ENCODE measurements around the gene FYN.
"Not testable (repeated sequence)": the region's sequence is repeated elsewhere in the genome, so short reads cannot be mapped to it uniquely, and the experiment has no call there.

Gene FYN

DNA sequence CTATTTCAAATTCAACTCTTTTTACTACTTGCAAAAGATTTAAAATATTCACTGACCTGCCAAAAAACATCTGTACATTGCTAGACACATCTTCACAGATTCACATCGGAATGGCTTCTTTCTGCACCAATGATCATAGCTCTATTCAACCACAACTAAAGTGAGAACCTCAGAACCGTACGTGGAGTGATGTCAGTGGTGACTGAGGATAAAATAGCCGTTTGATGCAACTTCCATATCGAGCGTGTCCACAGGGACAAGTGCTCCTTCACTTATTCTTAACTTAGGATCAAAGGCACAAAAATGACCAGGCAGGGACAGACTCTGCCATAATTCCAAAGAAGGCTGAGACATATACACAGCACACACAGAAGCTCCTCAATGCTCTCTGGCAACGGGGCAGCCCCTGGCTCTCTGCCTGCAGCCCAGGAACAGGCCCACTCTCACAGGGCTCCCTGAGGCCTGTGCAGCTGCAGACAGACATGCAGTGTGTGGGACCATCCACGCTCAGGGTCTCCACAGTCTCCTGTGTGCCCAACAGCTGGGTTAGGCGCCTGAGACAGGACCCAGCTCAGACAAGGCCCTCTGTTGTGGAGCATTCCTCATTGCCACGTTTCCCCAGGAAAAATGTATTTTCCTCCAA is 22.8 kb downstream of the FYN start:
- no peak for DNase-seq

DNA sequence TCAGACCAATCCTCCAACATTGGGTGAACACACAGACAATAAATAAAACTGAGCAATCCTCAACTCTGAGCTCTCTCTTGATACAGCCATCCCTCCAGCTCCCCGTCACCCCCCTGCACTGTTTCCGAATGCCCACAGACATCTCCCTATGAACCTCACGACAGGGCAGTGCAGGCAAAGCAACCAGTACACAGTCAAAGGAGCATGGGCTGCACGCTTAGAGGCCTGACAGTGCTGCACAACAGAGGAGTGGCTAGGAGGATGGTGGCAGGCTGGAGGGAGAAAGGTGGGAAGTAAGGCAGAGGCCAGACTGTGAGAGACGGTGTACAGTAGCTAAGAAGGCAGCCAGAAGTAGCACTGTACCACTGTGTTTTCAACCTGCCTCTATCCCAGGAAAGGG is 24.0 kb downstream of the FYN start:
- DNase-seq = no peak

DNA sequence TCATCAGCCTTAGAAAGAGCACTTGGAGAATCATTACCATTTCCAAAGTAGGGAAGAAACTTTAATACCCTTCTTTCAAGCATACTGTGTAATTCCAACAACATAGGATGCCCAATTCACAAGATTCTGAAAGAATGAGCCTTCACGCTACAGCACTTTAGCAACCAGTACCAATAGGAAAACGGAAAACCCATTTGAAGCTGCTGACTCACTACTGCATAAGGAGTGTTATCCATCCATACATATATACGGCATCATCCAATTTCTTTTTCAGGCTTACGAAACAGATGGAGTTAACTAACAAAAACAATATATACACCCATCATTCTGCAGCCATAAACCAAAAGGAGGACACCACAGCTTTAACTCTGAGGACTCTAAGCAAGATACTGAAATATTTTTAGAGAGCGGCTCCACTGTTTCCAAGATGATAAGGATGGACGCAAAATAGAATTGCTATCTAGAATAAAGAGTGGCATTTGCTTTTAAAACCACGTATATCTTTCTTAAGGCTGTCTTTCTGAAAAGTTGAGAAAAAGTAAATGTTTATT is 24.9 kb downstream of the FYN start:
- no peak for DNase-seq

DNA sequence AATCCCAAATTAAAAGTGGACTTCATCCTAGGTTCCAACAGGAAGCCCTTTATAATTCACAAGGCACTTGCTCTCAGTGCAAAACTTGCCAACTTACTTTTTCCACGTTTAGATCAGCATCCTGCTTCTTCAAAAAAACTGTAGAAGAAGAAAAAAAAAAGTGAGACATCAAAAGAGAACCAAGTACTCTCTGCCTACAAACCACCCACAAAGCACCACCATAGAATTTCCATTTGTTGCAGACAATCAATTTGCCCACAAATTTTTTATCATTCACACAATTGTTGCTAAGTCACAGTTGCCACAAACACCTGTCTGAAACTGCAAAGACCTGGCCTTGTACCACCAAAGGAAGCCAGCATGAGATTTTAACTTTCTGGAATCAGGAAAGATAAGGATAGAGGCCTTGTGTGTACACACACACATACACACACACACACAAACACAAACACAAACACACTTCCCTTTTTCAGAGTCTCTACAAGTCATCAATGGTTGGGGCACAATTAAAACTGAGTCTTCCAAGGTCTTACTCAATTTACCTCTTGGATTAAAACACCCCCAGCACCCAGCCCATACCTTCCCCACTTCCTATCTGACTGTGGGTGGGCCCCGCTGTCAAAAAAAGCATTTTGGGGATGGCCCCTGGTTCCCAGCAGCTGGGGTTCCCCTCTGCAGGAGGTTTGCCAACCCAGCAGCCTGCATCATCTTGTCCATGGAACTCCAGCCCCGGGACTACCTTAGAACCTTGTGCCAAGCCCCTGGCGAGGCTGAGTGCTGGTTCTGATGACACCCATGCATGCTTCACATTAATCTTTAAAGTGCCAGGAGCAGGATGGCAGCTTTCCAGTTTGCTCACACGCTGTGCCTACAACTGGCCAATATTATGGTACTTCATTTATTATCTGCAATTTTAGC is 26.5 kb downstream of the FYN start:
- no peak for DNase-seq

DNA sequence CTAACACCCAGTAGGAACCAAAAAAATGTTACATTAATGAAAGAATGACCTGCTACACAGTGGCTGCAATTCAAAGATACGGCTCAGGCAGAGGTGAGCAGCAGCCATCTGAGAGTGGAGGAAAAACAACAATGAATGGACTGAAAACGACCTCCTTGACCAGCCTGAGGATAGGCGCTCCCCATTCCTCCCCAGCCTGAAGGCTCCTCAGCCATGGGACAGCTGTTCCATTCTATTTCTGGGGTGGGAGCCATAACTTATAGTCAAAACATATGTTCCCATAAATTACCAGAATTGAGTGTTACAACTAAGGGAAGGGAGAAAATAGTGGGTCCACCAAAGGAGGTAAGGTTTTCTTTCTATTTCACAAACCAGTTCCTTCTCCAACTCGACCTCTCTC is 27.2 kb downstream of the FYN start:
- DNase-seq = no peak

DNA sequence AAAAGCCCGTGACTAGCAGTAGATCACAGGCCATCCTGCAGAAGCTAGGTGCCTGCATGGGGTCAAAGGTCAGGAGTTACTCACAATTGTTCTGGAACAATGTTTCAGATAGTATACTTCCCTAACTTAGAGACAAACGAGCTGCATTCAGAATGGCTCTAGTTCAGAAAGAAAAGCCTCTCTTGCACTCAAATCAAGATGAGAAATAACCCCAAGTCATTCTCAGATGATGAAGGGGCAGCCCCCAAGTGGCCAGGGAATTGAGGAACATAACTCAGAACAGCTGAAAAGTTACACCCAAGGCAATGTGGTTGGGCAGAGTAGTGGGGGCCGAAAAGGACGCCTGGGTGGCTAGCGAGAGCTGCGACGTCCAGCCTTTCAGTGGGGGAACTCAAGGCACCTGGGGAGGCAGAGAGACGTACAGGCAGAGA is 27.8 kb downstream of the FYN start:
- DNase-seq = no peak

DNA sequence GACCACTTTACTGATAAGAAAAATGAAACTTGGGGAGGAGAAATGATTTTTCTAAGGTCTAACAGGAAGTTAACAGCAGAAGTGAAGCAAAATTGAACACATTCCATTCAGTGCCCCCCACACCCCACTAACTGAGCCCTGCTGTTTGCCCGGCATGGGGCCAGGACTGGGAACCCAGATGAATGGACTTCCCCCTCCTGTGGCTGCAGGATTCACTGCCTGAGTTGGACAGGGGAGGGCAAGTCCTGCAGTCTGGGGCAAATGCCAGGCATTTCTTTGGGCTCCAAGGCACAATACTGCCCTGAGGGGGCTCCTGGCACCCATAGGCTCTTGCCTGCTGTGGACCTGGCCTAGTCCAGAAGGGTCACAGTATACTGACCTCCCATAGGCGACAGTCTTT is 28.3 kb downstream of the FYN start:
- no peak for DNase-seq

DNA sequence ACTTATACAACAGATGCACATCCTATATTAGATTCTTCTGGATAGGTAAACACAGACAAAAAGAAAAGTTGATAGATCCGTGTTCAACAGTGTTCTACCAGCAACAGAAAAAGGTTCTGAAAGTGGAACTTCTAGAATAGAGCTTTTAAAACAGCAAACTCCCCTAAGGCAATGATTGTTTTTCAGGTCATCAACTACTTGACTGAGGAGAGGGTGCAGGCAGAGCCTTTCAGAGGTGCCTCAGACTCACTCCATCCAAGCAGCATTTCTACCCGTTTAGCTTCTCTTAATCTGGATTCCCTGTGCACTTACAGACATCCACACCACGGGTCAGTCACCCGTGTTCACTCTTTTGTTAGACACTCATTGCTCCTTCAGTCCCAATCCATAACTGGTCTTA is 28.9 kb downstream of the FYN start:
- DNase-seq = no peak

DNA sequence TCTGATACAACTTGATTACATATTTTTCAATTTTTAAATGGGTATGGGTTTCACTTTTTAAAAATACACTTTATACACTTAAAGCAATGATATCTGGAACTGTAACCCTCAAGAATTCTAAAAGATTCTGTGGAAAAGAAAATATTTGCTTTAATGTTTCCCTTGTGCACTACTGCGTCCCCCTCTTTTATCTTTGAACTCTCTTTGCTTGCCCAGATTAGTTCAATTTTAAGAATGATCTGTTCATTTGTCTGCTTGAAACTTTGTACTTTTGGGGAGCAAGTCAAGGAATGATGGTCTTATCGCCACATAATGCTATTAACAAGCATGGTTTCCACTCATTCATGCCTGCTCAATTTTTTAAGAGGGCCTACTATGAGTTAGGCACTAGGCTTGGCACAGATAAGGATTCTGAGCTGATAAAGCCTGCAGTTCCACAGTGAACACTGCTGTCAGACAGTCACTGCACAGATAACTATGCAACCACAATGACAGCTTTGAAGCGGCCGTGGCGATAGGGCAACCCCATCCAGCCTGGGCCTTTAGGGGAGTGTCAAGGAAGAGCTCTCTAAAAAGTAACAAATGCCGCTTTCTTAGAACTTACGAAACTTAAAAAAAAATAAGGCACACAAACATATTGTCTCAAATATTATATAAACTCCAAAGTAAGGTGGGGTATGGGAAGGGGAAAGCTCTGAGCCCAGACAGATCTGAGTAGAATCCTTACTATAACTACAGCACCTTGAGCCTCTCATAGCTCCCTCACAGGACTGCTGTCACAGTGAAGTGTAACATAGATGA is 29.7 kb downstream of the FYN start:
- peak; percentile 72 for DNase-seq

DNA sequence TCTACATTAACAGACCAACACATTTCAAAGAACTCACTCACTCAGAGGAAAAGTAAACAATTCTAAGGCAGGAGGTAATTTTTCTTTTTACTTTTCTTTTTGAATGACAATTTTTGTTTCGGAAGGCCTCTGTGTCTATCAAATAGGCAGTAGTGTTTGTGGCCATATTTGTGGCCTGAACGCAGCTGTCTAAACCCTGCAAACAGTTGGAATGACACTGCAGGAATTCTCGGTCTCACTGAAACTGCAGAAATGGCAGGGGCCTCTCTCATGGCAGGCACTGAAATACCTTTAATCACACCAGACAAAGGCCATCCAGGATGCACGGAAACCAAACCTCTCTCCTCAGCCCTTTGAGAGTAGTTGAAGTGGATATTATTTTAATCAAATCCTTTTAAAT is 30.4 kb downstream of the FYN start:
- DNase-seq = no peak

DNA sequence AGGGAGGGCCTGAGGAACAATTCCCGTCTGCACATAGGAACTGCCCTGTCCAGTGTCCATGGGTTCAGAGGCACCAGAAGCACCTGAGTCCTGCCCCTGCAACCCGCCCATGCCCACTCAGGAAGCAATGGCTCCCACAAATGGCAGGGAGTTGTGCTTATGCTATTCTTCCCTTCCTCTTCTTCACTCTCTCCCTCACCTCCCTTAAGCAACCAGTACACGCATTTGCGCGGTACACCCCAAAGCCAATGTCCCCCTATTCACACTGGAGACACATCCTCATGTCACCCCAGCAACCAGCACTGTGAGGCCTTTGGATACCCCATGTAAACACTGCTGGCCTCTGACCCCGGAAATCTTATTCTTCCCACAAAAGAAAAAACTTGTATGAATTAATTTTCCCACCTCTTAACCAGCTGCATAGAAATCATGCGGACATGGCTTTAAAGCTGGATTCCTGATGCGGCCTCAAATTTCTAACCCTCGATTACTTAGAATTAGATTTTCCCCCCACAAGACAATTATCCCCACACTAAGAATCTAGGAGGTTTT is 30.9 kb downstream of the FYN start:
- DNase-seq = no peak

DNA sequence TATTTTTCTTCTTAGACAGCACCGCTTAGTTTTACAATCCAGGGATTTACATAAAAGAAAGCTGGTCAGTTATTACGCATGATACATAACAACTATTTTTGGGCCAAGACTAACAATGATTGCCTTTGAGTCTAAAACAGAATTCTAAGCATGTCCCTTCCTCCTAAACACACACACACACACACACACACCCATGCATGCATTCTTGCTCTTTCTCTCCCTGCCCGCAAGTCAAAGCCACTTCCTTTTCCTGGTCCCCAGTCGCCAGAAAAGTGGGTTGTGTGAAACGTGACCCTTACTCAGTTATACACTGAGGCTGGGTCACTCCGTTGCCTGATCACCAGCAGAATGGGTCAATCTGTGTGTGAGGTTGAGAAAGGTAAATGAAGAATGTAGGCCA is 31.4 kb downstream of the FYN start:
- peak; percentile 43 for DNase-seq

DNA sequence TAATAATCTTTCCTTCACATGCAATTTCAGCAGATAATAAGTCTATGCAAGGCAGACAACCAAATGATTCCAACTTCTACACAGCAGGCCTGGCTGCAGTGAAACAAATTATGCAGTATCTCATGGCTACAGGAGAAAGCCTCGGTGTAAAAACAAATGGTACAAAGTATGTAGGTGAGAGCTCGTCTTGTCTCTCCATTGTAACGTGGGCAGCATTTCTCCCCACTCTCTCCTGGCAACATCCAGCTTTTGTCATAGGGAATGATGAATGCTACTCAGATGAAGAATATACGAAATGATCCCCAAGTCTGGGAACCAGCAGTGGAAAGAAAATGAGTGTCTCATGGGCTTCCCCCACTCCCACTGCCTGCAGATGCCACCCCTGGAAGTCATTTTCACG is 32.4 kb downstream of the FYN start:
- DNase-seq = no peak

DNA sequence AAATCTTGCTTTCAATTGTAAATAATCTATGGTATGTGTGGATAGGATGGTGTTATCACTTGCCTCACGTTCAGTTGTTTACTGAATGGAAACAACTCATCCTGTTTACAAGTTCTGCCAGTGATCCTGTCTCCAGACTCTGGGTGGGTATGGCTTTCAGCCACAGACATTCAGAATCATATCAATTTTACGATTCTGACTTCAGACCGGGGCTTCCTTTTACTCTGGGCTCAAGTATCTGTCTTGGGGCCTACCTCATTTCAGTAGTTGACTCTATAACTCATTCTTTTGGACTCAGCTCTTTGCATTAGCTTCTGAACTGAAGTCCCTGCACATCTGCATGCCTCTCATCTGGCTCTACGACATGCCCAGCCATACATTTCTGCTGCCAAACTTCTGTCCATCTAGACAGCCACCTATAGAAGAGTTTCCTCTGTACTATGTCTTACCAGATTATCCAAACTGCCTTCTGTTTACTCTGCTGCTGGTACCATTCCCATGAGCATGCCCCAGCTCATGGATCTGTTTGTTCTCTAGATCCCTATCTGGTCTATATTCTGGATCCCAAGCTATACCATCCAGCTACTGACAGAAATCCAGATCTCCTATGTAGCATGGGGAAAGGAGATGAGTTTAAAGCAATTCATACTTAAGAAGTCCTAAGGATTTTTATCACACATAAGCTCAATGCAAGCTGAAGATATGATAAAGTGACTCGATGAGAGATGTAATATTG is 34.3 kb downstream of the FYN start:
- DNase-seq = no peak

DNA sequence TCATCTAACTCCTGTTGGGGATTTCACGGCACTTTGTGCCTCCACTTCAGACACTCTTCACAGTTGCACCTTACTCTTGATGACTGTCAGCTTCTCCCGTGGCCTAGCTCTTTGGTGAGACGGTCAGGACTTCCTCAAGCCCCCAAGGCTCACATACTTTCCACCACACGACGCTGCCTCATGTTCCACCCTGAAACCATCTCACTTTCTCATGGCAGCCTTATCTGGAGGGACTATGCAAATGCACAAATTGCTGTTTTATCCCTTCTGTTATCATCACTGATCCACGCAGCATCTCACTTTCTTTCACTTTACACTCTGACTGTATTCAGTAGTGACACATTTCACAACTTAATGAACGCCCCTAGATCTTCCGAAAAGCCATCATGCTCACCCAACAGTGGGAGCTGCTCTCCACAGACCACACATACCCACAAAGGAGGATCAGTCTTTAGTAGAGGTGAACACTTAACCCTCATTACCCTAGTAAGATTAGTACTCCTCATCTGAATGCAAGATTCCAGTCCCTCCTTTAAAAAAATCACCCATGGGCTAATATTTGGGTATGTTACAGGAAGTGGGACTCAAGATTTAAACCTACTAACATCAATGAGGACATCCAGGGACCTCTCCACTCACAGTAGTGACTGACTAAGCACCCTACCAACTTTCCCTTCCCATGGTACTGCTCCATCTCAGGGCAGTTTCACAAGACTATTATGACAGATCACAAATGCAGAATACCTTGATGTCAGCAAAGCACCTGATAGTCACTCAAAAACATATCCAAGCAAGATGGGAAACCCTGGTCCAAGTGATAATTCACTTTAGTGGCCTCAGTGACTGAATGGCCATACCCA is 35.4 kb downstream of the FYN start:
- peak; percentile 54 for DNase-seq

DNA sequence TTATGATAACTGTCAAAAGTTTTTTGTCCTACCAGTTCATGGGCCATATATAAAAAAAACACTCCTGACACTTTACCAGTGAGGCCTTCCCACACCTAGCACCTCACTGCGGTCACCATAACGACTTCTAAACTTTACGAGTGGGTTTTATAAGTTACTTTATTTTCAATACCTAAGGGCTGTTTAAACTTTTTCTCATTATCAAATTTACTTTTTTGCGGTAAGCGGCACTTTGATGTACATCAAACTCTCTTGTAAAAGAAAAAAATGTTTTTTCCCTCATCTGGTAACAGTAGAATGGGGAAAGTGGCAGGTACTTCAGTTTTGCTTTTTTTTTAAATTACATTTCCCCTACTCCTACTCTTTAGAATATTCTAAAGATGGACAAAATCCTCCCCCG is 36.2 kb downstream of the FYN start:
- DNase-seq = no peak

DNA sequence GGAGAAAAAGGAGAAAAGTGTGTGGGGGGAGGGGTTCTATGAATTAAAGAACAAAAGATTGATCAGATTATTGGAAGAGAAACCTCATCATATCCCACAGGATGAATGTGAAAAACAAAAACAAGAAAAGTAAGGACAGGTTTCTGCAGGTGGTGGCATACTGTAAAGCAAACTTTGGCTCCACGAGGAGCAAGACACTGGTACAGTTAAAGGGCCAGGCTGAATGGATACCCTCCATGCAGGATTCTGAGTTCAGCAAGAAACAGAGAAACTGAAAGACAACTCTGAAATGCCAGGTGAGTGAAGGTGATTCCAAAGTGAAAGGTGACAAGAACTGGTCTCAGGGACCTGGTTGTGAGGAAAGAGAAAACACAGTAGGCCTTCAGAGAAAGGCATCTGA is 37.4 kb downstream of the FYN start:
- DNase-seq = no peak

DNA sequence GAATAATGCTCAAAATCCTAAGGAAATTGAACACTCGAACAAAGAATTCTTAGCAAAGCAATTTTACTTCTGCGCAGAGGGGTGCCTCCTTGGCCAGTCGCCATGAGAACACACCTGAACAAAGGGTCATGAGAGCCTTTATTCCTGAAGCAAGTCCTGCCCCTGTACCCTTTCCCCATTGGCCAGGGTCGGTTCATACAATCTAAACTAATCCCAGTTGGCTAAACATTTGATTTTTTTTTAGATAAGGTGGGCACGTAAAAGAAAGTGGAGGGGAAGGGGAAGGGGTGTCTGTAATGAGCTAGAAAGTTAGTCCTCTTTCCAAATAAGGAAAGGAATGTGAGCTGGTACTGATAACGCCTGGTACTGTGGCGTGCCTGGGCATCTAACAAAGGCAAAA is 37.9 kb downstream of the FYN start:
- DNase-seq = not testable (repeated sequence)

DNA sequence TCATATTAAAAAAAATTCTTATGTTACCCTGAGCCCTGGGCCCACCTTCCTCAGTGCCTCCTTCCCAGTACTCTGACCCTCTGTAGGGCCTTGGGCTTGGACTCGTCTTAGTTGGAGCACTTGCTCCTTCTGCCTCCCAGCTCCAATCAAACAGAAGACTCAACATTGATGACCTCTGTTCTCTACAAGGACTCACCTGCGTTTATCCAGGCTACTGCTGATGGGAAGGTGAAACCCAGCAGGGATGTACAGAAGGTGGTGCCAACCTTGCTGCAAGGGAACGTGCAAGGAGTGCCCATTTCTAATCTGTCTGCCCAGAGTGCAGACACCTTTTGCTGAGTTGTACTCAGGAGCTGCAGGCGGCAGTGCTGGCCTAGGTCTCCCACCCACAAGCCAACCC is 38.9 kb downstream of the FYN start:
- no peak for DNase-seq

DNA sequence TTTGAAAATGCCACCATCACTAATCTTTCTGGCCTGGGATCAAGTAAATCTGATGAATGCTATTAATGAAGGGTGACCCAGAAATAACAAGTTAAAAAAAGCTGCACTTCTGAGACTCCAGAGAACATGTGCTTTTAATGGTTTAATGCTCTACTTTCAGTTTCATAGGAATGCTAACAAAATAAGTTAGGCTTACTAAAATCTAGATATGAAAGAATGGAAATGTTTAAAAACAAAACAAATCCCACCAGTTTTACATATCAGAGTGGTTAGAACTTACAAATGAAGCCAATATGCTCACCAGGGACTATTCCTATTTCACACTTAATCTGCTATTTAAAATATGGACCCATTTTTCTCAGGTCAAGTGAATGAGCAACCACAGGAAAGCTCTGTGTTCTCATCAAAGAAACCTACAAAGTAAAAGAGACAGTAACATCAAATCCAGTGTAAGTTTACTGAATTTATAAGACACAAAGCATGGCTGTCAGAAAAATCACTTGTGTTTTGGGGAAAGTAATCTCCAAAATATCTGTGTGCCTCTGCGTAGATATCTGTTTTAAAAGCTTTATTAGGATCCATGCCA is 40.3 kb downstream of the FYN start:
- DNase-seq = no peak

DNA sequence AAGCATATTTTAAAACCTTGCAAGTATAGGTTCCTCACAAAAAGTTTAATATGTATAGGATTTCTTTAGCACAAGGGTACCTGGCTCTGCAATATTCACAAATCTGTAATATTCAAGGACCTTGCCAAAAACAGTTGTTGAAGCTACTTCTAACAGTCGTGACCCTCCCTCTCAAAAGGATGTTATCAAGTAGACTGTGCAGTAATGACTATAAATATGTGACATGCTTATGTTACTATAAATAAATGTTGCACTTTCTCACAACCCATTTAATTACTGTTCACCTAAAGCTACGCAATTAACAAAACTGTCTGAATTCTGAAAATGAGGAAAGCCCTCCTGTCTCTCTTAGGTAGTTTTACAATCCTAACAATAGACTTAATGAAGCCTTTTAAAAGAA is 41.8 kb downstream of the FYN start:
- no peak for DNase-seq

Measured in activated T-cell treated with anti-CD3 and anti-CD28 coated beads, Interleukin-2, amount 50 U/mL, for 1 hour (primary cell).